Activated T-cell treated with anti-CD3 and anti-CD28 coated beads for 1 hour (primary cell): ENCODE results near the gene DGKI.

Experiments
- DNase-seq: peaks from one replicate; pipeline ENCODE4 v3.0.0-alpha.2; 2020; ENCODE audit warnings: low read depth

The DGKI gene

DNA sequence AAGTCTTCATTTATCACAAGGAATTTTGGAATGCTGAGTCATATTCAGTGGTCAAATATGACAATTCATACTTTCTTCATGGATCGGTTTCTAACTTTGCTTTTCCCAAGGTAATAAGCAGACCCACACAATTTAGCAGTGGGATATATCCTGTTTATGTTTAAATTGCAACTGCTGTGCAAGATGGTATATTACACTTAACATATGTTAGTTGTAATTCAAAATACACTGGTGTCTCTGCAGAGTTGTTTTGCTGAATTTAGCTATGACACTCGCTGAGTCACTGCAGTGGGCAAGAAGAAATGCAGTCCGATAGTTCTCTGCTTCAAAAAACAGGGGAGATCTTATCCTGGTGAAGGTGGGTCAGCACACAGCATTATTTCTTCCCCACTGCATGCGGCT lies 308.4 kb downstream of the DGKI start:
- no peak for DNase-seq

DNA sequence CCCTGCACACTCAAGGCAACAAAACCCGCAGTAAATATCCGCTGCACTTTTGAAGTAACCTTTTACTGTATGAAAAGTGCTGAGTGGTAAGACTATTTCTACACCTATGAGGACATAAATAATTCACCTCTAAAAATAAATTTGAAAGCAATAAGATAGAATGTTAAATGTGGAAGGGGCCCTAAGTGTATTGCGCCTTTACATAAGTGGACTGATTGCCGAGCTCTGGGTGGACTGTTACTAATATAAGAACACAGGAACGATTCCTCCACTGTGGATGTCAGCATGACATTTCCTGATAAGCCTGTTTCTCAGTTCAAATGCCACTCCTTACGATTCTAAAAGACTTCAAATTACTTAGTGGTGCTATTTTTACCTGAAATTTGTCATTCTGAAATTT lies 311.2 kb downstream of the DGKI start:
- no peak for DNase-seq

DNA sequence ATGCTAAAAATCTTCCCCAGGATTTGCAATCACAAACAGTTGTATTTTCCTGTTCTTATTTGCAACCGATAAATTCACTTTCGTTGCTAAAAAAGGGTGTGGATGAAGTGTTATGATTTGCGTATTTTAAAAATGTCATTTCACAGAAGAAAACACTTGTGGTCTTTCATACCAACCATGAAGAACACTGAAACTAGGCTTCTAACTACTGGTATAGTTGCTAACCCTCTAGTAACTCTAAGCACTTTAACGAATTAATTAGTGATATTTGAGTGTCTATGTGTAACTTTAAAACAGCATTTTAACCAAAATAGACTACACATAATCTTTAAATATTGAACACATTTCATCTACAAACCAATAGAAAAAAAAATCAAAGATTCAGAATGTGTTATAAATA lies 315.1 kb downstream of the DGKI start:
- no peak for DNase-seq

DNA sequence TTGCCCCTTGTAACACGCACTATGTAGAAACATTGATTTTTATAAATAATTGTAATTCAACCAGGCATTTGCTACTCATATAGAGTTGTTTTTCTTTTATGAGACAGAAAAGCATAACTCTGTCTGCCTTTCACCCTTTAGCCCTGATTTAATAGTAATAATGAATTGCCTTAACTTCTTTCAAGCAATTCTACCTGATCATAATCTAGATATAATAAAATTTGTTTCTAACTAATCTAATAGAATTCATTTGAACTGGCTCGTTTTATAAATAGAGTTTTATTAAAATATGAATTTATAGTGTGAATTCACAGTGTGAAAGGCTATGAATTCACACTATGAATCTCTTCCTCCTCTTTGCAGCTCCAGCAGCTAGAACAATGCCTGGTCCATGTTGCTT lies 319.1 kb downstream of the DGKI start:
- no peak for DNase-seq

DNA sequence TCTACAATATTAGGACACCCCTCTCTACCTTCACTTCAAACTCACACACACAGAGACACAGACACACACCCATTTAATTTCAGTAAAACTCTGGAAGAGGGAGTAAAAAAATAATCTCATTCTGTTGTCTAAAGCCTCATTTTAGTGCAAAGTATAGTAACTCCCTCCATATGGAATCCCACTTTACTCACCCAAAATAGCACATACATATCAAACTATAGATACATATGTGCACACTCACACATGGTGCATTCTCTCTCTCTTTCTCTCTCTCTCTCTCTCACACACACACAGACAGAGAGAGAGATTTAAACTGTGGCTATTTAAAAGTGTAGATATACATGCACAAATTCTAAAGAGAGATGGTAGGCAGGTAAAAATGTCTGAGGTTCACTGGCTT lies 323.6 kb downstream of the DGKI start:
- DNase-seq, result no peak

DNA sequence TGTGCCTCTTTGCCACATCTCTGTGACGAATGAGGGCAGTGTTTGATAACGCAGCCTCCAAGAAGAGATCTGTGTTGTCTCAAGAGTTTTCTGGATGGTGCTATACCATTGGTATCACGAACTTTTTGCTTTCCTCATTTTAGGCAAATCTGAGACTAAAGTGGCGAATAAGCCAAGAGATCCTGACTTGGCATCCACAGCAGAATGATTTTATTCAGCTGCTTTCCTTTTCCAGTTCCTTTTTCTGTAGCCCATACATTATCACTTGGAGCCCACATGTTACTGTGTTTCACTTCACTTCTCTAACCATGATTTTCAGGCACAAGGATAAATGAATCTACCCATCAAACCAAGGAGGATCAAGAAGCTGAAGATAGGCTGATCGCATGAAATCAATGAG lies 325.3 kb downstream of the DGKI start:
- no peak for DNase-seq

DNA sequence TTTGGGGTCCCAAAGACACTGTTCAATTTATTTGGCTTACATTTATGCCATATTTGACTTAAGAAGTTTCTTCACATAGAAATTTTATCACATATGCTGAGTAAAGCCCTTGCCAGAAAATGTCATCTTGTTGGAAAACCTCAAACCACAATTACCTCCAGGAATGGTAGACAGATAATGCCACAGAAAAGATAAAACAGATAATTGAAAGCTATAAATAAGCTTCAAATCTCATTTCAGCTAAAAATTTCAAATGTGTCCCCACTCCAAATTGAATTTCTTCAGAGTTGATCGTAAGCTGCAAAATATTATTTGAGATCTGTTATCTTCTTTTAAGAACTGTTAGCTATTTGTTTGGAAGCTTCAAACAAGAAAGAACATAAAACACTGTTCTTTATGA lies 326.8 kb downstream of the DGKI start:
- DNase-seq, result no peak

DNA sequence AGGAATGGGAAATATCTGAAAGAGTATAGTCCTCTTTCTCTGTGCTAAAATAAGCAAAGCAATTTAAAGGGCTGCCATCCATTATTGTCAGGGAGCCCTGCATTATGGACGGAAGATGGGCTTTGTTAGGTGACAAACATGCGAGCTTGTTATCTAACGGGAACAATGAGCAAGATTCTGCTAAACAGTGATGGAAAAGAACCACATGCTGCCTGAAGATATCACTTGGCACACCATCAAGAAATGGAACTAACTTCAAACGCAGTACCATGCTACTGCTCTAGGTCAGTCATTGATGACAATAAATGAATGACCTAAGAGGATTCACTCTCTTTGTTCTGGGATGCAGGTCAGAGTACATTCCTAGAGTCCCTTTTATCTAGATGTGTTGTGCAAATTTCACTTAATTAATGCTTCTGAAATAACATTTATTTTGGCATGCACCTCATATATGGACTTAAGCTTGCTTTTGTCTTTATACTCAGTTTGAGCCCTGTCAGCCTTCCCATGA lies 327.5 kb downstream of the DGKI start:
- no peak for DNase-seq

DNA sequence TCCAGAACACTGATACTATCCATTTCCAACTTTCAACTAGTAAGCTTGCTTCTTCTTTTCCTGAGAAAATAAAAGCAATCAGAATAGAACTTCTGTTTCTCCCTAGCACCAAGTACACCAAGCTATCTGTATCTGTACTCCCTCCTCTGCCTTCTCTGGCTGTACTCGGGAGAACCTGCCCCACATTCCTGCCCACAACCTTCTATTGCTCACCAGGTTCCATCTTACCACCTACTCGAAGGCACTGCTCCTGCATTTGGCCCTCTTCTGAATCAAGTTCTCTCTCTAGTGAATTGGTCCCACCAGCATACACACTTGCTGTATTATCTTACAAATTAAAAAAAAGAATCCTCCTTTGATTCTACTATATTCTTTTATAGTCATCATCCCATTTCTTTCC lies 333.7 kb downstream of the DGKI start:
- no peak for DNase-seq

DNA sequence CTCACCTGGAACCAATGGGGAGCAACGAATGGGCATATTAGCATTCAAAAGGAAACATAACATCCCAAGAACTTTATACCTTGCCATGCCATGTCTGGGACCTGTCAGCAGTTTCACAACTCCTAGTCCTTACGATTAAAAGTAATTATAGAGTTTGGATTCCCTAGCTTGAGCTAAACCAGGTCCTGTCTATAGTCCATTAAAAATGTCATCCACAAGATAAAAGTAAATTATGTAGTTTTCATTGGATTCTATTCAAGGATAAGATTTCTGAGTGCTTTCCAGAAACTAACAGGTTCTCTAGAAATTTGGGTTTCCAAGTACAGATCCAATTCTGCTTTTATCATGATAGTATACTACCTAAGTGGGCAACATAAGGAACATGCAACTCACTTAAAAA lies 339.7 kb downstream of the DGKI start:
- no peak for DNase-seq

DNA sequence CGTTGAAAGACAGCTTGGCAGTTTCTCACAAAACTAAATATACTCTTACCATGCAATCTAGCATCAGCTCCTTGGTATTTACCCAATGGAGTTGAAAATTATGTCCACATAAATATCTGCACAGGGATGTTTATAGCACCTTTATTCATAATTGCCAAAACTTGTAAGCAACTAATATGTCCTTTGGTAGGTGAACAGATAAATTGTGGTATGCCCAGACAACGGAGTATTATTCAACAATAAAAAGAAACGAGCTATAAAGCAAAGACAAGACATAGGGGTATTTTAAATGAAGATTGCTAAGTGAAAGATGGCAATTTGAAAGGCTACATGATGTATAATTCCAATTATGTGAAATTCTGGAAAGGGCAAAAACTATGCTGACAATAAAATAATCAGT lies 340.7 kb downstream of the DGKI start:
- no peak for DNase-seq

DNA sequence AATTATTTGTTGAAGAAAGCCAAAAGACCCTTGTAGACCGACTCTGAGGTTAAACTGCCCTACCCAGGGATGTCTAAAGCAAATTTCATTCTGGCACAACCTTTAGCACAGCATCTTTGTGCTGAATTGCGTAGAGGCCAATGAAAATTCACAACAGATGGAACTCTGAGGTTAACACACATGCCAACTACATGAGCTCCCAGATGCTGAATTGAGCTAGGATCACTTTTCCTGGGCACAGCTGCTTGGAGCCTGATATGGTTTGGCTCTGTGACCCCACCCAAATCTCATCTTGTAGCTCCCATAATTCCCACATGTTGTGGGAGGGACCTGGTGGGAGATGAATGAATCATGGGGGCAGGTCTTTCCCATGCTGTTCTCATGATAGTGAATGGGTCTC lies 345.2 kb downstream of the DGKI start:
- DNase-seq, result no peak

DNA sequence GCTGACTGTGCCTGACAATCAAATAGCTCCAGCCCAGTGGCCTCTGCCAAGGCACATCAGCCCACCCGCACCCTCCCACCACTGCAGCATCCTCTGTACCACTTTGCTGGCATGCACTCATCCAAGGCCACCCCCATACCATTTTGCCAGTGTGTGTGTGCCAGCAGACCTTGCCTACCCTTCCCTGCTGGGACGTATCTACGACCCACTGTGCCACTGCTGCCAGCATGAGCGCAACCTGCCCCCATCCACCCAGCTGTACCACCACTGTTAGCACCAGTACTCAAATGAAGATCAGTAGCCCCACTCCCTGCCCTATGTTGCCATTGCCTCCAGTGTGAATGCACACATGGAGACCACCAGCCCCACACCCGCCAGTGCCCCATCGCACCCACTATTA lies 353.9 kb downstream of the DGKI start:
- no peak for DNase-seq

DNA sequence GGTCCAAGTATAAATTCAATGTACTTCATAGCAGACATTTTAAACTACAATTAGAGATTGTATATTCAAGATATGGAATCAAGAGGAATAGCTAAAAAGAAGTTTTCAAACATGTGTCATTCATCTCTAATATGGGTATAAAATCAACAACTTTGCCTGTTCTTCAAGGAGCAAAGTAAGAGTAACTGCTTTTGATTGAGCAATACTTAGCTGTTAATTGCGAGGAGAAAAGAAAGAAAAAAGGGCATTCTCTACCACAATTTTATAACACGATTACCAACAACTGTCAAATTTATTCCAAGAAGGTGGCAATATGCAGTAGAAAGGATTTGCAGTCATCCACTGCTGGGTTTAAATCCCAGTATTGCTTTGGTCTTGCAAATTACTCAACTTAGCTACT lies 356.9 kb downstream of the DGKI start:
- no peak for DNase-seq

DNA sequence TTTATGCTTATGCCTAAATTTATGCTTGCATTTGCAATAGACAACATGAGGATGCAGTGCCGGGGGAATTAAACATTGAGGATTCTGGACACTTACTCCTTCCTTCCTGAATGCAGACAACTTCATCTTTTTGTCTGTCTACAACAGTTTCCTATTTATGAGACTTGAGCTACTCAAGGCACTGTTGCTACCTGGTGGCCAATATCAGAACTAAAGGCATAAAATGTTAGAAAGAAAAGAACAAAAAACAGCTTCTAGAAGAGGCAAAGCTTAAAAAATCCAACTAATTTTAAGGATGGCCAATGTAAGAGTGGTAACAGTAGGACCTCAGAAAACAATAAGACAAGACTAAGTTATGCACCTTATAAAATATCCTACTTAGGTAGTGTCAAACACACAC lies 358.7 kb downstream of the DGKI start:
- no peak for DNase-seq

DNA sequence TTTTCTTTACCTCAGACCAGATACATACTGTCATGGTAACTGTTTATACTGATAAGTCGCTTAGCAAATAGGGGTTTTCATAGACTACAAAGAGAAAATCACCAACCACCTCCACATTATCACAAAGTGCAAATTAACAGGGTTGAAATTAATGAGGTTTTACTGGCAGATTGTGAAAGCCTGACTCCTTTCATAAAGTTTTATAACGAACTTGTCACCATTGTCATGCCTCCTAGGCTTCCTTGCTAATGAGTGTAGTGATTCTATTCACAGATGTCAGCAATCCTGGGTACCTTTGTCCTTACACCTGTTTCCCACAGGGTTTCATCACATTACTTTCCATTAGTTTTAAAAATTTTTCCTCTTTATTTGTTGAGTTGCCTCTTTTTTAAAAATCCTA lies 361.0 kb downstream of the DGKI start:
- no peak for DNase-seq

DNA sequence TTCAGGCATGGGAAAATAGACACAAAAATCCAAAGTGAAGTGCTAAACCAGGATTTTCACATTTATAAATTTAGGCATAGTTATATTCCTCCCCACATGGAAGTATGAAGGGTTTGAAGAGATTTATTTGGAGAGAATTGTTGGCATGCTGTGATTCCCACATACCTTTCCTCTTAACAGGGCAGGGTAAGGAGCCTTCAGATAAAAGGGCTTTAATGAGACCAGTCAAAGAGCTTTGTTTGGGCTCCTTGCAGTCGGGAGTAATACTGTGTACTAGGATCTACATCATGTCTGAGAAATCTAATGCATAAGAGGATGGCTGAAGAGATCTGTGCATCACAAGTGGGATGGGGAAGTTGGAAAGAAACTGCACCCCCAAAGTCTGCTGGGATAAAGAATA lies 362.4 kb downstream of the DGKI start:
- no peak for DNase-seq

DNA sequence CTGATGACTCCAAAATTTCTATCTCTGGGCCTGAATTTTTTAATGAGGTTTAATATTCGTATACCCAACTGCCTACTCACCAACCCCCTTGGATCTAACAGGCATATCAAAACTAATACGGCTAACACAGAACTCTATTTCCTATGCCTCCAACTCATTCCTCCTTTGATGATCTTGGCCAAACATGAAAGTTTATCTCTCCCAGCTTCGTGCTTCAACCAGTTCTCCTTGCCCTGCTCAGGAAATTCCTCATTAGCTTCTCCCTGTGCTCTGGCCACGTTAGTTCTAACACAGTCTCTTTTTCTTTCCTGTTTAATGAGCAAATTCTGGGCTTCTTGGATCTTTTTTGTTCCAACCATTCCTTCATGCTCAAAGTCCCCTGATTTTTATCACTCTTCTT lies 364.3 kb downstream of the DGKI start:
- no peak for DNase-seq

DNA sequence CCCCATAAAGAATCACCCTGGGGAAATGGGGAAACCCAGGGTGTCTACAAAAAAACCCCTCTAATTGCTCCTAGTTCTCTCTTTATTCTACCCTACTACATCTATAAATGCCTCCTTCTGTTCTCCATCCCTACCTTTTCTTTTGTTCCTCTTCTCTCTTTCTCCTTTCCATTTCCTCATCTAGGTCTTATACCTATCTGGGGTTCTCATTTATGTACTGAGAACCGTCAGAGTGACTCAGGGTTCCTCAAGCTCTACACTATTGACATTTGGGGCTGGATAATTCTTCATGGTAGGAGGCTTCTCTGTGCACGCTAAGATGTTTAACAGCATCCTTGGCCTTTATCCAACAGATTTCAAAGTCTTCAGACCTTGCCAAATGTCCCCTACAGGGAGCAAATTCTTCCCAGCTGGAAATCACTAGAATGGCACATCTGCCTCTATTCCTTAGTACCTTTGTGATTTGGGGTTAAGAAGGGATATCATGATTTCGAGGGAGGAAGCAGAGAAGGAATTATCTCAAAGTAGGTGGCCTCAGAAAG lies 365.9 kb downstream of the DGKI start:
- DNase-seq, result no peak

DNA sequence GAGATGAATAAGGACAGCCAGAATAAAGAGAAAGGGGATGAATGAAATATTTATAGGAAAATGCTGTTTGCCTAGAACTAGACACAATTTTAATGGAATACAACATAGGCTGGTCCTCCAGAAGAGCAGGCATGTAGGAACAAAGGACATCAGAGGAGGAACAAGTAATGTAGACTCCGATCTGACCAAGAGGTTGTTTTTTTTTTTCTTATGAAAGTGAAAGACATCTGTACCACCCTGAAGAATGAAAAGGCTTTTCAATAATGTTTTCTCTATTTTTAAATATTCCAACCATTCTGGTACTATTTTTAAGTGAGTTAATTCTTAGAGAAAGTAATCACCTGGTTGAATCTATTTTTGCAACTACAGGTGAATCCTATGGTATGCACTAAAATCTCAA lies 366.4 kb downstream of the DGKI start:
- DNase-seq, result no peak

DNA sequence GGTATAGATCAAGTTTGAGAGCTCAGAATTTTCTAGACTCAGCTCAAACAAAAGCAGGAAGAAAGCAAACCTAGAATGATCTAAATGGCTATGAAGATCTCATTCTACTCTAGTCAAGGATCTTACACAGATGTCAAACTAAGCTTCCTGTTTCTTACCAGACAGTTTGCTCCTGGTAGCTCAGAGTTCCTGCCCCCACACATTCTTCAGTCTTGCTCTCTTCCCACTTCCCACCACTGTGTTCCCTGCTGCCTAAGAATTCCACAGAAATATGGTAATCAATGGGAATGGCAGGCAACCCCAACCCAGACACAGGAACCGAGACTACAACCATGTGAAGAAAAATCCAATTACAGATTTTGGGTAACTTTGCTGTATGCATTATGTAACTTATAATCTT lies 369.8 kb downstream of the DGKI start:
- no peak for DNase-seq

DNA sequence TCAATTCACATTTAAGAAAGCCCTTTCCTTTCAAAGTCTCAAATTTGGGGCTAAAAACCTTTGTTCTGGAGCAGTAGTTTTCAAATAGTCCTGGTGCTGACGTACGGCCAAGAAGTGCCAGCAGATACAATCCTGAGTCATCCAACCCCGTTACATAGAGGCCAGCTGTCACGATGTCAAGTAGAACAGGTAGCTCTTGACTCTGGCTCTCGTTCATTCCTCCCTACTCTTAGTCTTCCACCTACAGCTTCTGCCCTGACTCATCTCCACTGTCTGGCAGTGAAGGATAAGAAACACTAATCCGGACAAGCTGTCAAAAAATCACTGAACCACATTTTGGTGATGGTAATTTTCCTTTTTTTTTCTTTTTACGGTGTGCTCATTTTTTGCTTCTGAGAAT lies 370.8 kb downstream of the DGKI start:
- no peak for DNase-seq

DNA sequence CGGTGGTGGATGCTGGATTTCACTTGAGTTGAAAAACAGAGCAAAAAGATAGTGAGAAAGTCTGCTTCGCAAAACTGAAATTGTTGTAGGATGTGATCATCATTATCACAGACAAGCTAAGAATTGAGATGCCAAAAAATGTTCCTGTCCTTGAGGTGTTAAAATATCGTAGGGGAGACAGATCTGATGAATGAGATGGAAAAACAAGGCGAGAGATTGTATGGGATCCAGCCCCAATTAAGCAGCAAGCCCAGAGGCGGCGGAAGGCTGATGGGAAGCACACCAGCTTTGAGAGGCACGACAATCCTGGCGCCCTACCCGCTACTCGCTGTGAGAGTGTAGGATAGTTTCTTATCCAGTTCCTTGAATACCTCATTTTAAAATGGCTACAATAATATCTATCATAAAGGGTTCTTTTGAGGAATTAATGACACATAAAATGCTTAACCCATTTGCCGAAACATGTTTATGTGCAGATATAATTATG lies 372.2 kb downstream of the DGKI start:
- no peak for DNase-seq

DNA sequence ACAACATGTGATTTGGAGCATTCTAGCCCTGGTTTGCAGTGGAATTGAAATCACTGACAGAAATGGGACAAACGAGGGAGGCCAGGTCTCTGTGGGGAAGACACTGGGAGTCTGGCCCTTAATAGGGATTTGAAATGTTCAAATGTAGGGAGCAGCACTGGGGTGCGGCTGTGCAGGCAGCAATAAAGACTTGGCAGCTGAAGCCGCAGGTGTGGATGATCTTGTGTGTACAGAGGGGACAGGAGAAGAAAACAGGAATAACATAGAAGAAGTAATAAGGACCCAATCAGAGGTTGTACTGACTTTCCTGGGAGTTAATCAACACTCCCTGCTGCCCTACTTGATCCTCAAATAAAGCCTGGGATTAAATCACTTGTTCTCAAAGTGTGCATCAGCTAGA lies 375.6 kb downstream of the DGKI start:
- DNase-seq, result no peak

DNA sequence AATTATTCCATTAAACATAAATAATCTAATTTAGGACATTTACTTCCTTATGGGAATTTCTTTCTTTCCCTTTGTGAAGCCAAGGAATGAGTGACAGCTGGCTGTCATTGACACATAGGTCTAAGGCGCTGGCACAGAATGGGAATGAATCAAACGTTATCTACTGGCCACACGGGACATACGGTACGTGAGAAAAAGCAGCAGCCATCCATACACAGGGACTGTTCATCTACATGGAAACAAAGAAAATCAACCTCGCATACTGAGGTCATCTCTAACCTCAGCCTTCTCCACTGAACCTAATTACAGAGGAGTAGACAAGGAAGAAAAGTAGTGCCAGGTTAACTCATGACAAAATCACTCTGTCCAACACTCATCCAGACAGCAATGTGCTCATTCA lies 376.9 kb downstream of the DGKI start:
- no peak for DNase-seq
